Inferior parietal cortex (tissue), 1 donor: ENCODE measurements around the gene MCM3AP.
A peak's percentile ranks its signal among the peaks of the same experiment; 100 is the strongest.
"Not testable (repeated sequence)": the region's sequence is repeated elsewhere in the genome, so short reads cannot be mapped to it uniquely, and the experiment has no call there.

Experiments used
- DNase-seq: peaks from one replicate; pipeline ENCODE4 v3.0.0-alpha.2; 2016; ENCODE audit errors: extremely low spot score

MCM3AP gene

GRCh38 chr21:46243960-46244361, 41.5 kb downstream of the MCM3AP start:
- no peak for DNase-seq

- DNase-seq: no peak
Observed at GRCh38 chr21:46243325-46243724, 42.1 kb downstream of the MCM3AP start.

GRCh38 chr21:46241577-46241976, 43.8 kb downstream of the MCM3AP start:
- not testable (repeated sequence) for DNase-seq

GRCh38 chr21:46239817-46240325, 45.5 kb downstream of the MCM3AP start:
- DNase-seq: no peak

- DNase-seq: no peak
Observed at GRCh38 chr21:46237474-46237873, 47.9 kb downstream of the MCM3AP start.

GRCh38 chr21:46234436-46234950, 50.9 kb downstream of the MCM3AP start:
- DNase-seq: no peak

GRCh38 chr21:46229923-46230260, 55.5 kb downstream of the MCM3AP start:
- no peak for DNase-seq

- peak; percentile 36 for DNase-seq
Observed at GRCh38 chr21:46229133-46229922, 56.1 kb downstream of the MCM3AP start.

- DNase-seq: peak; percentile 91
Observed at GRCh38 chr21:46228345-46229051, 56.9 kb downstream of the MCM3AP start, which contains the start of gene LSS. Gene LSS (minus strand): TSS chr21:46228774. CDS start chr21:46228745, 29 bp downstream.

GRCh38 chr21:46227811-46228344, 57.5 kb downstream of the MCM3AP start:
- DNase-seq: peak; percentile 26

GRCh38 chr21:46226920-46227599, 58.4 kb downstream of the MCM3AP start:
- DNase-seq: peak; percentile 34

- no peak for DNase-seq
Observed at GRCh38 chr21:46226146-46226545, 59.3 kb downstream of the MCM3AP start.

- DNase-seq: not testable (repeated sequence)
Observed at GRCh38 chr21:46223661-46224060, 61.8 kb downstream of the MCM3AP start.

- no peak for DNase-seq
Observed at GRCh38 chr21:46223217-46223616, 62.2 kb downstream of the MCM3AP start.

GRCh38 chr21:46222436-46223116, 62.8 kb downstream of the MCM3AP start:
- DNase-seq: no peak

GRCh38 chr21:46221664-46222435, 63.6 kb downstream of the MCM3AP start:
- no peak for DNase-seq

GRCh38 chr21:46220847-46221246, 64.6 kb downstream of the MCM3AP start:
- no peak for DNase-seq

- DNase-seq: no peak
Observed at GRCh38 chr21:46220275-46220810, 65.1 kb downstream of the MCM3AP start.

GRCh38 chr21:46219591-46220239, 65.7 kb downstream of the MCM3AP start:
- no peak for DNase-seq
